Activated T-cell treated with anti-CD3 and anti-CD28 coated beads, Interleukin-2, amount 50 U/mL, for 4 hours (primary cell): ENCODE measurements around the gene STXBP5. TPM values are rescaled to one million over a fixed set of nuclear protein-coding genes. Genes with fewer than 3 reads are reported as not detected.

Source experiments
- ATAC-seq, 2 donors: fragments of 200-7000 bp; cut with Tn5 transposase; one replicate each; pipeline ENCODE4 v1.10.0; 2021
- DNase-seq: peaks from one replicate; pipeline ENCODE4 v3.0.0-alpha.2; 2020
- H3K27me3 Mint-ChIP-seq: one replicate; pipeline ENCODE4 v1.8.0; 2021; ENCODE audit warnings: low read depth, mixed read lengths
- H3K36me3 Mint-ChIP-seq: one replicate; pipeline ENCODE4 v1.8.0; 2022; ENCODE audit warnings: mixed read lengths; ENCODE audit not compliant: insufficient read depth
- H3K4me1 Mint-ChIP-seq: one replicate; pipeline ENCODE4 v1.8.0; 2021; ENCODE audit warnings: low read depth, mixed read lengths
- H3K4me3 Mint-ChIP-seq: one replicate; pipeline ENCODE4 v1.8.0; 2021; ENCODE audit warnings: mild to moderate bottlenecking, moderate library complexity, mixed read lengths
- H3K9me3 Mint-ChIP-seq: one replicate; pipeline ENCODE4 v1.8.0; 2021; ENCODE audit warnings: mixed read lengths
- total RNA-seq, 3 donors: library from RNA; stranded (reverse); gene quantifications; one replicate each; pipeline ENCODE4 v1.2.1, GENCODE V29; 2021

The STXBP5 gene
- total RNA-seq, 3 donors from 2014 or later = 18.4 to 19.7 (median 19.4) TPM

- Mint-ChIP-seq H3K36me3 (no peaks in the 10 kb centered on the region), H3K27me3 (no peaks in the 10 kb centered on the region), H3K9me3 (no peaks in the 10 kb centered on the region), H3K4me3 (no peak overlapping the region), H3K4me1 (no peaks in the 10 kb centered on the region)
- DNase-seq = no peak
- ATAC-seq = no peak
These were observed 229.9 kb downstream of the STXBP5 start for GRCh38 chr6:147434076-147434475.

GRCh38 chr6:147434516-147434915, 230.3 kb downstream of the STXBP5 start:
- no peaks in the 10 kb centered on the region for H3K27me3 Mint-ChIP-seq
- no peak overlapping the region for H3K4me3 Mint-ChIP-seq
- no peaks in the 10 kb centered on the region for H3K9me3 Mint-ChIP-seq
- DNase-seq (no peak), ATAC-seq (no peak)
- H3K4me1 Mint-ChIP-seq = no peaks in the 10 kb centered on the region
- H3K36me3 Mint-ChIP-seq = no peaks in the 10 kb centered on the region

- ATAC-seq (no peak), DNase-seq (no peak)
- H3K9me3 Mint-ChIP-seq = no peaks in the 10 kb centered on the region
- H3K36me3 Mint-ChIP-seq = no peaks in the 10 kb centered on the region
- H3K4me1 Mint-ChIP-seq = no peaks in the 10 kb centered on the region
- no peak overlapping the region for H3K4me3 Mint-ChIP-seq
- peaks cover 3% of the 10 kb centered on the region for H3K27me3 Mint-ChIP-seq
These were observed 233.4 kb downstream of the STXBP5 start for GRCh38 chr6:147437615-147438014.

GRCh38 chr6:147438758-147439528, 234.7 kb downstream of the STXBP5 start:
- H3K36me3 Mint-ChIP-seq = no peaks in the 10 kb centered on the region
- no peak overlapping the region for H3K4me3 Mint-ChIP-seq
- no peak for ATAC-seq
- no peak for DNase-seq
- H3K4me1 Mint-ChIP-seq = no peaks in the 10 kb centered on the region
- H3K9me3 Mint-ChIP-seq = no peaks in the 10 kb centered on the region
- peaks cover 3% of the 10 kb centered on the region for H3K27me3 Mint-ChIP-seq
